Measurements from ENCODE around the gene CLCA2. TPM values are rescaled to one million over a fixed set of nuclear protein-coding genes. Genes with fewer than 3 reads are reported as not detected.

The CLCA2 gene
- total RNA-seq, 1 donor from 2014 or later, result not detected

- H3K27me3 ChIP-seq (ENCODE audit: control insufficient read depth, insufficient read depth, low read length), result no peaks in the 10 kb centered on the region
- peaks cover 2% of the 10 kb centered on the region for H3K36me3 ChIP-seq (ENCODE audit: control insufficient read depth, insufficient read depth, low read length)
- no peak for DNase-seq (ENCODE audit: low read depth)
- H3K4me3 ChIP-seq (ENCODE audit: low read depth, low read length), result no peak overlapping the region
- TF ChIP-seq CTCF (IDR thresholded peaks at IDR 0.05; ENCODE audit: insufficient read depth, low read length, poor library complexity, severe bottlenecking), result no peak
These were observed 41.1 kb upstream of the CLCA2 start for GRCh38 chr1:86382878-86383277.

- TF ChIP-seq CTCF (IDR thresholded peaks at IDR 0.05; ENCODE audit: insufficient read depth, low read length, poor library complexity, severe bottlenecking), result no peak
- H3K27me3 ChIP-seq (ENCODE audit: control insufficient read depth, insufficient read depth, low read length), result no peaks in the 10 kb centered on the region
- H3K4me3 ChIP-seq (ENCODE audit: low read depth, low read length), result no peak overlapping the region
- no peak for DNase-seq (ENCODE audit: low read depth)
- no peaks in the 10 kb centered on the region for H3K36me3 ChIP-seq (ENCODE audit: control insufficient read depth, insufficient read depth, low read length)
These were observed 35.9 kb upstream of the CLCA2 start for GRCh38 chr1:86387916-86388627.

- Histone ChIP-seq H3K36me3 (ENCODE audit: control insufficient read depth, insufficient read depth, low read length) (no peaks in the 10 kb centered on the region), H3K27me3 (ENCODE audit: control insufficient read depth, insufficient read depth, low read length) (no peaks in the 10 kb centered on the region), H3K4me3 (ENCODE audit: low read depth, low read length) (no peak overlapping the region)
- no peak for TF ChIP-seq CTCF (IDR thresholded peaks at IDR 0.05; ENCODE audit: insufficient read depth, low read length, poor library complexity, severe bottlenecking)
- DNase-seq (ENCODE audit: low read depth), result no peak
These were observed 35.2 kb upstream of the CLCA2 start for GRCh38 chr1:86388777-86389176.

GRCh38 chr1:86389307-86389706, 34.7 kb upstream of the CLCA2 start:
- no peak for DNase-seq (ENCODE audit: low read depth)
- Histone ChIP-seq H3K36me3 (ENCODE audit: control insufficient read depth, insufficient read depth, low read length) (no peaks in the 10 kb centered on the region), H3K4me3 (ENCODE audit: low read depth, low read length) (no peak overlapping the region), H3K27me3 (ENCODE audit: control insufficient read depth, insufficient read depth, low read length) (no peaks in the 10 kb centered on the region)
- TF ChIP-seq CTCF (IDR thresholded peaks at IDR 0.05; ENCODE audit: insufficient read depth, low read length, poor library complexity, severe bottlenecking), result no peak

GRCh38 chr1:86394416-86394815, 29.6 kb upstream of the CLCA2 start:
- no peaks in the 10 kb centered on the region for H3K36me3 ChIP-seq (ENCODE audit: control insufficient read depth, insufficient read depth, low read length)
- H3K27me3 ChIP-seq (ENCODE audit: control insufficient read depth, insufficient read depth, low read length), result no peaks in the 10 kb centered on the region
- no peak for DNase-seq (ENCODE audit: low read depth)
- H3K4me3 ChIP-seq (ENCODE audit: low read depth, low read length), result no peak overlapping the region
- no peak for TF ChIP-seq CTCF (IDR thresholded peaks at IDR 0.05; ENCODE audit: insufficient read depth, low read length, poor library complexity, severe bottlenecking)

Measured in kidney epithelial cell (primary cell).